Esophagus muscularis mucosa (tissue), 4 donors: ENCODE data around the gene FAM209B. TPM values are rescaled to one million over a fixed set of nuclear protein-coding genes. Genes with fewer than 3 reads are reported as not detected.

Experiments
- DNase-seq: peaks from one replicate; pipeline ENCODE4 v3.0.0-alpha.2; 2017; ENCODE audit errors: extremely low spot score
- H3K27ac ChIP-seq, 4 donors: fragments of 200-600 bp; sonication (generic); replicated peaks in 1 of 4; 1 replicate in 3 of 4; 2 replicates in 1 of 4; pipeline ENCODE4 v1.5.1; 2016 to 2019; ENCODE audit warnings: mild to moderate bottlenecking in 1 of 4
- H3K27me3 ChIP-seq, 4 donors: fragments of 200-600 bp; sonication (generic); one replicate each; pipeline versions ENCODE4 v1.5.1 to v1.6.0; 2016 to 2019
- H3K36me3 ChIP-seq, 4 donors: fragments of 200-600 bp; sonication (generic); one replicate each; pipeline ENCODE4 v1.5.1; 2016 to 2019
- H3K4me1 ChIP-seq, 4 donors: fragments of 200-600 bp; sonication (generic); one replicate each; pipeline ENCODE4 v1.5.1; 2016 to 2019
- H3K4me3 ChIP-seq, 4 donors: fragments of 200-600 bp; sonication (generic); 1 replicate in 2 of 4; 2 replicates in 2 of 4; pipeline ENCODE4 v1.5.1; 2016 to 2019; ENCODE audit warnings: mild to moderate bottlenecking in 4 of 4, moderate library complexity in 1 of 4
- H3K9me3 ChIP-seq, 4 donors: fragments of 200-600 bp; sonication (generic); 1 replicate in 3 of 4; 2 replicates in 1 of 4; pipeline ENCODE4 v1.5.1; 2016 to 2019
- EP300 ChIP-seq: sonication (generic); formaldehyde crosslinking; IDR thresholded peaks from one replicate; pipeline ENCODE4 v1.6.1; 2017; ENCODE audit warnings: antibody characterized with exemption
- POLR2A ChIP-seq: fragments of 450-650 bp; IDR thresholded peaks from one replicate; pipeline ENCODE4 v1.6.1; 2017; ENCODE audit warnings: antibody characterized with exemption, moderate library complexity, mild to moderate bottlenecking, low read depth
- POLR2AphosphoS5 ChIP-seq, 2 donors: sonication (generic); formaldehyde crosslinking; IDR thresholded peaks; one replicate each; pipeline ENCODE4 v1.6.1; 2017; ENCODE audit warnings: antibody characterized with exemption in 2 of 2
- WGBS: methylation state at CpG from one replicate; pipeline ENCODE4 v1.1.5; 2018; 5-methylcytosine and 5-hydroxymethylcytosine counted together
- intact Hi-C: fragments of 100-400 bp; cut with DNase I; formaldehyde crosslinking; loops from one replicate; pipeline ENCODE4 v1.15.1; 2023
- total RNA-seq, 4 donors: library from RNA; depleted of rRNA; stranded (reverse); fragments of >200 nt; gene quantifications; one replicate each; pipeline versions ENCODE4 v1.1.0 to v1.2.1, GENCODE V29; 2016
- TF ChIP-seq, protein P1 (sequence below), 3 experiments: fragments of 200-600 bp in 2 of 3; fragments of 450-650 bp in 1 of 3; sonication (generic) in 2 of 3; IDR thresholded peaks; one replicate each; pipeline ENCODE4 v1.5.1; 2017 to 2019; ENCODE audit warnings: antibody characterized with exemption in 3 of 3, mild to moderate bottlenecking in 2 of 3, moderate library complexity in 1 of 3

FAM209B gene
- total RNA-seq, 4 donors from 2014 or later: 0.52 TPM; not detected in 3

DNA sequence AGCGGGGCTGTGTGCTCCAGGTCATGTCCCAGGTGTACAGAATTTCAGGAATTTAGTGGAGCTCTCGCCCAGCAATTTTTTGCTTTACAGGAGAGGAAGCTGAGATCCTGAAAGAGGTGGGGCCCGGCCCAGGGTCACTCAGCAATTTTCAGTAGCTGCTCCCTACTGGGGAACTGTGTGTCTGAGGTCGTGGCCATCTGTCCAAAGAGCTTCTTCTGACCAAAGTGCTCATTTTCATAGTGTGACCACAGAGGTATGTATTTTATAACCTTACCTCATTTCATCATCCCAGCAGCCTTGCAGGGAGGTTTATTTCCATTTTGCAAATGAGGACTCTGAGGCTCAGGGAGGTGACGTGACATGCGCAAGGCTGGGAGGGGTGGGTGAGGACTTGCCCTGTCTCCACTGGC, 46.3 kb downstream of the FAM209B start:
- H3K36me3 ChIP-seq: no peaks in the 10 kb centered on the region
- no peaks in the 10 kb centered on the region for H3K27me3 ChIP-seq
- H3K27ac ChIP-seq: no peak overlapping the region
- no peaks in the 10 kb centered on the region for H3K4me1 ChIP-seq
- DNase-seq: no peak
- intact Hi-C loops: no loop called here
- TF ChIP-seq POLR2AphosphoS5 (IDR thresholded peaks at IDR 0.05) (no peak), EP300 (no peak), POLR2A (no peak)
- TF ChIP-seq, protein P1, sequence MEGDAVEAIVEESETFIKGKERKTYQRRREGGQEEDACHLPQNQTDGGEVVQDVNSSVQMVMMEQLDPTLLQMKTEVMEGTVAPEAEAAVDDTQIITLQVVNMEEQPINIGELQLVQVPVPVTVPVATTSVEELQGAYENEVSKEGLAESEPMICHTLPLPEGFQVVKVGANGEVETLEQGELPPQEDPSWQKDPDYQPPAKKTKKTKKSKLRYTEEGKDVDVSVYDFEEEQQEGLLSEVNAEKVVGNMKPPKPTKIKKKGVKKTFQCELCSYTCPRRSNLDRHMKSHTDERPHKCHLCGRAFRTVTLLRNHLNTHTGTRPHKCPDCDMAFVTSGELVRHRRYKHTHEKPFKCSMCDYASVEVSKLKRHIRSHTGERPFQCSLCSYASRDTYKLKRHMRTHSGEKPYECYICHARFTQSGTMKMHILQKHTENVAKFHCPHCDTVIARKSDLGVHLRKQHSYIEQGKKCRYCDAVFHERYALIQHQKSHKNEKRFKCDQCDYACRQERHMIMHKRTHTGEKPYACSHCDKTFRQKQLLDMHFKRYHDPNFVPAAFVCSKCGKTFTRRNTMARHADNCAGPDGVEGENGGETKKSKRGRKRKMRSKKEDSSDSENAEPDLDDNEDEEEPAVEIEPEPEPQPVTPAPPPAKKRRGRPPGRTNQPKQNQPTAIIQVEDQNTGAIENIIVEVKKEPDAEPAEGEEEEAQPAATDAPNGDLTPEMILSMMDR (IDR thresholded peaks at IDR 0.05): no peak
- WGBS: 84% methylated on average over 6 of the region's 6 CpGs
- H3K9me3 ChIP-seq: no peaks in the 10 kb centered on the region
- H3K4me3 ChIP-seq: no peak overlapping the region

DNA sequence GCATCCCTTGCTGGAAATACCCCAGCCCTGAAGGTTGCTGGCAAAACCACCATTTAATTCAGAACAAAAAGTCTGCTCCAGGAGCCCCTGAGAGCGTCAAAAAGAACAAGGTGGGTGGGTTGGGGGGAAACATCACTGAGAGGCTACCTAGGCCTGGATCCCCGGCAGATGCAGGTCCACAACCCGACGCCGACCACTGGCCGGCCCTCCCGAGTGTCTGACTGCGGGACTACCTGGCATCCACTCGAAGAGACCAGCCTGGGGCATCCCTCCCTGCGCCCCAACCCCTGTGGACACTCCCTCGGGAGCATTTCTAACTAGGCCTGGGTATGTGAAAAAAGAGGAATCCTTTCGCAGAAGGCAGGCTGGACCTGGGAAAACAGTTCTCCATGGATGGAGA, 47.2 kb downstream of the FAM209B start:
- no peaks in the 10 kb centered on the region for H3K9me3 ChIP-seq
- H3K36me3 ChIP-seq: no peaks in the 10 kb centered on the region
- no peak overlapping the region for H3K4me3 ChIP-seq
- no peak overlapping the region for H3K27ac ChIP-seq
- intact Hi-C loops: no loop called here
- no peaks in the 10 kb centered on the region for H3K4me1 ChIP-seq
- TF ChIP-seq POLR2AphosphoS5 (IDR thresholded peaks at IDR 0.05) (no peak), EP300 (no peak), POLR2A (no peak)
- TF ChIP-seq, protein P1 (IDR thresholded peaks at IDR 0.05): no peak
- WGBS: 94% methylated on average over 12 of the region's 12 CpGs
- no peaks in the 10 kb centered on the region for H3K27me3 ChIP-seq
- DNase-seq: no peak

DNA sequence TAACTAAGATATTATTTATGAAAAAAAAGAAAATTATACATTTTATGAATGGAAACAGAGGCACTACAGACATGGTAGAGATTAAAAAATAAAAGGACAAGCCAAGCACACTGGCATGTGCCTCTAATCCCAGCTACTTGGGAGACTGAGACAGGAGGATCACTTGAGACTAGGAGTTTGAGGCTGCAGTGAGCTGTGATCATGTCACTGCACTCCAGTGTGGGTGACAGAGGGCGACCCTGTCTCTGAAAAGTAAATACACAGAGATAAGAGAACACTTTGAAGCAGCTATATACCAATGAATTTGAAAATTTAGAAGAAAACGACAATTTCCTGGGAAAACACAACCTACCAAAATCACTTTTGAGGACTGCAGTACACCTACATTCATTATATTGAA, 48.7 kb downstream of the FAM209B start:
- Histone ChIP-seq H3K9me3 (no peaks in the 10 kb centered on the region), H3K4me3 (no peak overlapping the region), H3K27ac (no peak overlapping the region), H3K36me3 (no peaks in the 10 kb centered on the region), H3K27me3 (no peaks in the 10 kb centered on the region), H3K4me1 (no peaks in the 10 kb centered on the region)
- WGBS: 63% methylated on average over 2 of the region's 2 CpGs
- no peak for DNase-seq
- intact Hi-C loops: no loop called here
- TF ChIP-seq, protein P1 (IDR thresholded peaks at IDR 0.05): no peak
- no peak for TF ChIP-seq EP300
- TF ChIP-seq POLR2A: no peak
- TF ChIP-seq POLR2AphosphoS5 (IDR thresholded peaks at IDR 0.05): no peak

DNA sequence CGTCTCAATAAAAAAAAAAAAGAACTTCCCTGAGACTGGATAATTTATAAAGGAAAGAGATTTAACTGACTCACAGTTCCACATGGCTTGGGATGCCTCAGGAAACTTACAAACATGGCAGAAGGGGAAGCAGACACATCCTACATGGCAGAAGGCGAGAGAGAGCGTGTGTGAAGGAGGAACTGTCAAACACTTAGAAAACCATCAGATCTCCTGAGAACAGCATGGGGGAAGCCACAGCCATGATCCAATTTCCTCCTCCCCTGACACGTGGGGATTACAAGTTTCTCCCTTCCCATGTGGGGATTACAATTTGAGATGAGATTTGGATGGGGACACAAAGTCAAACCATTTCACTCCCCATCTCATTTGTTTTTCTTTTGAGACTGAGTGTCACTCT, 49.5 kb downstream of the FAM209B start:
- Histone ChIP-seq H3K4me1 (no peaks in the 10 kb centered on the region), H3K36me3 (no peaks in the 10 kb centered on the region), H3K27ac (no peak overlapping the region), H3K9me3 (no peaks in the 10 kb centered on the region), H3K4me3 (no peak overlapping the region), H3K27me3 (no peaks in the 10 kb centered on the region)
- no peak for DNase-seq
- 50% methylated on average over 3 of the region's 4 CpGs for WGBS
- intact Hi-C loops: no loop called here
- TF ChIP-seq POLR2AphosphoS5 (IDR thresholded peaks at IDR 0.05) (no peak), EP300 (no peak), POLR2A (no peak)
- TF ChIP-seq, protein P1 (IDR thresholded peaks at IDR 0.05): no peak

DNA sequence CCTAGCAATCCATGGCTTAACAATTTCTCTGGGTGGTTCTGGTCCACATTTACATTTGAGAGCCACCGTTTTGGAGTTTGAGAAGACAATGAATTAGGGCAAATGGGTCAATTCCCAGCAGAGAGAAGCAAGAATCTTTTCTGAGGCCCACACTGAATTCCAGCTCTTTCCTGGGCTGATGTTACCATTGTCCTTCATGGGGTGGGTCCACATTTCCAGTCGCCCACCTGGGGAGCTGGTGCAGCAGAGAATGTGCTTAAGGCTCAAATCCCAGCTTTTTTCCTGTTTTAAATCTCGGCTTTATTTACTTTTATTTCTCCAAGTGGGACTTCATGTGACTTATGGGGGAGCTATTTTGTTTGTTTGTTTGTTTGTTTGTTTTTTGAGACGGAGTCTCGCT, 51.9 kb downstream of the FAM209B start:
- no peaks in the 10 kb centered on the region for H3K36me3 ChIP-seq
- 88% methylated on average over 5 of the region's 5 CpGs for WGBS
- no peaks in the 10 kb centered on the region for H3K4me1 ChIP-seq
- intact Hi-C loops: no loop called here
- no peaks in the 10 kb centered on the region for H3K27me3 ChIP-seq
- H3K4me3 ChIP-seq: no peak overlapping the region
- no peak for DNase-seq
- no peaks in the 10 kb centered on the region for H3K9me3 ChIP-seq
- TF ChIP-seq EP300: no peak
- TF ChIP-seq POLR2A: no peak
- no peak for TF ChIP-seq POLR2AphosphoS5 (IDR thresholded peaks at IDR 0.05)
- TF ChIP-seq, protein P1 (IDR thresholded peaks at IDR 0.05): no peak
- no peak overlapping the region for H3K27ac ChIP-seq
